Testis (tissue), 2 donors: Measurements from ENCODE around the gene MAP2.

ENCODE experiments used
- CTCF ChIP-seq, 3 experiments: fragments of 450-650 bp in 2 of 3; fragments of 200-600 bp in 1 of 3; sonication (generic) in 1 of 3; IDR thresholded peaks; one replicate each; pipeline ENCODE4 v1.5.1; 2016 to 2019; ENCODE audit warnings: antibody characterized with exemption in 3 of 3, mild to moderate bottlenecking in 2 of 3, moderate library complexity in 1 of 3
- POLR2A ChIP-seq: fragments of 450-650 bp; IDR thresholded peaks from one replicate; pipeline ENCODE4 v1.6.1; 2017; ENCODE audit warnings: antibody characterized with exemption, mild to moderate bottlenecking, moderate library complexity

- TF ChIP-seq CTCF (IDR thresholded peaks at IDR 0.05), result no peak
- no peak for TF ChIP-seq POLR2A
Observed at GRCh38 chr2:209574515-209574914, 150.7 kb downstream of the MAP2 start.
